Endothelial cell of umbilical vein (primary cell): ENCODE results near the gene LCNL1.
A peak's percentile ranks its signal among the peaks of the same experiment; 100 is the strongest.
"Not testable (repeated sequence)": the region's sequence is repeated elsewhere in the genome, so short reads cannot be mapped to it uniquely, and the experiment has no call there.

Experiments
- CTCF ChIP-seq, 2 donors: IDR thresholded peaks; 1 replicate in 1 of 2; 2 replicates in 1 of 2; pipeline ENCODE4 v1.5.1; 2011; ENCODE audit warnings: low read length in 2 of 2, mild to moderate bottlenecking in 2 of 2, moderate library complexity in 2 of 2, control low read depth in 1 of 2, inconsistent platforms in 1 of 2, low read depth in 1 of 2; ENCODE audit not compliant: insufficient read depth in 1 of 2; ENCODE audit errors: extremely low read depth in 1 of 2
- EZH2 ChIP-seq: IDR thresholded peaks from 2 replicates; pipeline ENCODE4 v1.6.1; 2012; ENCODE audit warnings: borderline replicate concordance, low read depth, mild to moderate bottlenecking, moderate library complexity, low read length, inconsistent platforms; ENCODE audit not compliant: severe bottlenecking
- JUN ChIP-seq: IDR thresholded peaks from 2 replicates; pipeline ENCODE4 v1.6.1; 2011; ENCODE audit warnings: borderline replicate concordance, low read depth; ENCODE audit not compliant: insufficient read length, insufficient read depth
- MAX ChIP-seq: IDR thresholded peaks from 2 replicates; pipeline ENCODE4 v1.6.1; 2011; ENCODE audit not compliant: insufficient read depth, insufficient read length
- MYC ChIP-seq: IDR thresholded peaks from one replicate; pipeline ENCODE4 v1.6.1; 2011; ENCODE audit warnings: mild to moderate bottlenecking, low read depth, low read length
- POLR2A ChIP-seq: IDR thresholded peaks from 2 replicates; pipeline ENCODE4 v1.6.1; 2012; ENCODE audit warnings: low read depth, mild to moderate bottlenecking, control low read depth, low read length
- POLR2AphosphoS5 ChIP-seq: IDR thresholded peaks from 2 replicates; pipeline ENCODE4 v1.6.1; 2012; ENCODE audit warnings: low read depth, mild to moderate bottlenecking, control low read depth, low read length, moderate library complexity; ENCODE audit not compliant: insufficient read depth

GRCh38 chr9:137004285-137004684 lies 21.5 kb downstream of the LCNL1 start:
- peak; percentile 7 to 27 for TF ChIP-seq CTCF (IDR thresholded peaks at IDR 0.05; ENCODE audit: extremely low read depth in 1 of 2, insufficient read depth in 1 of 2, low read depth in 1 of 2, low read length in 2 of 2)
- TF ChIP-seq EZH2, POLR2A, POLR2AphosphoS5, MYC, JUN, MAX: not testable (repeated sequence)
